DND-41 (cell line): Measurements from ENCODE around the gene QSOX1.

ENCODE experiments used
- ATAC-seq: fragments of 200-7000 bp; cut with Tn5 transposase; 3 replicates; pipeline ENCODE4 v1.9.1; 2021; ENCODE audit warnings: low read depth; ENCODE audit not compliant: insufficient read depth
- DNase-seq: peaks from one replicate; pipeline ENCODE4 v3.0.0-alpha.2; 2020
- H2AFZ ChIP-seq: 2 replicates; pipeline ENCODE4 v1.6.0; 2012; ENCODE audit warnings: low read depth, low read length
- H3K27ac ChIP-seq: 2 replicates; pipeline ENCODE4 v1.5.1; 2012; ENCODE audit warnings: low read length, inconsistent platforms
- H3K27me3 ChIP-seq: fragments of 200-600 bp; sonication (generic); 2 replicates; pipeline ENCODE4 v1.6.0; 2012; ENCODE audit warnings: low read length, mild to moderate bottlenecking, inconsistent platforms; ENCODE audit not compliant: insufficient read depth, poor library complexity
- H3K36me3 ChIP-seq: 2 replicates; pipeline ENCODE4 v1.5.1; 2012; ENCODE audit warnings: low read length, inconsistent platforms; ENCODE audit not compliant: insufficient read depth
- H3K4me1 ChIP-seq: 2 replicates; pipeline ENCODE4 v1.5.1; 2012; ENCODE audit warnings: mild to moderate bottlenecking, low read length; ENCODE audit not compliant: insufficient read depth
- H3K4me2 ChIP-seq: 2 replicates; pipeline ENCODE4 v1.6.0; 2012; ENCODE audit warnings: mild to moderate bottlenecking, moderate library complexity, low read length, inconsistent platforms; ENCODE audit not compliant: insufficient read depth
- H3K4me3 ChIP-seq, 2 experiments: fragments of 200-600 bp in 1 of 2; shearing (Covaris generic) in 1 of 2; 2 replicates each; pipeline ENCODE4 v1.5.1; 2012 to 2016; ENCODE audit warnings: inconsistent platforms in 2 of 2, low read length in 2 of 2, mild to moderate bottlenecking in 2 of 2, low read depth in 1 of 2, moderate library complexity in 1 of 2
- H3K79me2 ChIP-seq: 2 replicates; pipeline ENCODE4 v1.6.0; 2012; ENCODE audit warnings: low read length, inconsistent platforms; ENCODE audit not compliant: insufficient read depth
- H3K9ac ChIP-seq: 2 replicates; pipeline ENCODE4 v1.6.0; 2012; ENCODE audit warnings: low read depth, mild to moderate bottlenecking, inconsistent platforms, low read length, moderate library complexity
- H3K9me3 ChIP-seq: 2 replicates; pipeline ENCODE4 v1.5.1; 2012; ENCODE audit warnings: low read length, moderate library complexity, mild to moderate bottlenecking, inconsistent platforms; ENCODE audit not compliant: insufficient read depth, severe bottlenecking
- H4K20me1 ChIP-seq: 2 replicates; pipeline ENCODE4 v1.6.0; 2012; ENCODE audit warnings: low read length; ENCODE audit not compliant: insufficient read depth
- CTCF ChIP-seq: IDR thresholded peaks from 2 replicates; pipeline ENCODE4 v1.5.1; 2012; ENCODE audit warnings: borderline replicate concordance, low read length, moderate library complexity, mild to moderate bottlenecking; ENCODE audit not compliant: poor library complexity, severe bottlenecking; ENCODE audit errors: extremely low read depth
- EZH2 ChIP-seq: IDR thresholded peaks from 3 replicates; pipeline ENCODE4 v1.6.1; 2012; ENCODE audit warnings: borderline replicate concordance, low read depth, mild to moderate bottlenecking, moderate library complexity, low read length, inconsistent platforms; ENCODE audit not compliant: severe bottlenecking

The QSOX1 gene, protein sequence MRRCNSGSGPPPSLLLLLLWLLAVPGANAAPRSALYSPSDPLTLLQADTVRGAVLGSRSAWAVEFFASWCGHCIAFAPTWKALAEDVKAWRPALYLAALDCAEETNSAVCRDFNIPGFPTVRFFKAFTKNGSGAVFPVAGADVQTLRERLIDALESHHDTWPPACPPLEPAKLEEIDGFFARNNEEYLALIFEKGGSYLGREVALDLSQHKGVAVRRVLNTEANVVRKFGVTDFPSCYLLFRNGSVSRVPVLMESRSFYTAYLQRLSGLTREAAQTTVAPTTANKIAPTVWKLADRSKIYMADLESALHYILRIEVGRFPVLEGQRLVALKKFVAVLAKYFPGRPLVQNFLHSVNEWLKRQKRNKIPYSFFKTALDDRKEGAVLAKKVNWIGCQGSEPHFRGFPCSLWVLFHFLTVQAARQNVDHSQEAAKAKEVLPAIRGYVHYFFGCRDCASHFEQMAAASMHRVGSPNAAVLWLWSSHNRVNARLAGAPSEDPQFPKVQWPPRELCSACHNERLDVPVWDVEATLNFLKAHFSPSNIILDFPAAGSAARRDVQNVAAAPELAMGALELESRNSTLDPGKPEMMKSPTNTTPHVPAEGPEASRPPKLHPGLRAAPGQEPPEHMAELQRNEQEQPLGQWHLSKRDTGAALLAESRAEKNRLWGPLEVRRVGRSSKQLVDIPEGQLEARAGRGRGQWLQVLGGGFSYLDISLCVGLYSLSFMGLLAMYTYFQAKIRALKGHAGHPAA

DNA sequence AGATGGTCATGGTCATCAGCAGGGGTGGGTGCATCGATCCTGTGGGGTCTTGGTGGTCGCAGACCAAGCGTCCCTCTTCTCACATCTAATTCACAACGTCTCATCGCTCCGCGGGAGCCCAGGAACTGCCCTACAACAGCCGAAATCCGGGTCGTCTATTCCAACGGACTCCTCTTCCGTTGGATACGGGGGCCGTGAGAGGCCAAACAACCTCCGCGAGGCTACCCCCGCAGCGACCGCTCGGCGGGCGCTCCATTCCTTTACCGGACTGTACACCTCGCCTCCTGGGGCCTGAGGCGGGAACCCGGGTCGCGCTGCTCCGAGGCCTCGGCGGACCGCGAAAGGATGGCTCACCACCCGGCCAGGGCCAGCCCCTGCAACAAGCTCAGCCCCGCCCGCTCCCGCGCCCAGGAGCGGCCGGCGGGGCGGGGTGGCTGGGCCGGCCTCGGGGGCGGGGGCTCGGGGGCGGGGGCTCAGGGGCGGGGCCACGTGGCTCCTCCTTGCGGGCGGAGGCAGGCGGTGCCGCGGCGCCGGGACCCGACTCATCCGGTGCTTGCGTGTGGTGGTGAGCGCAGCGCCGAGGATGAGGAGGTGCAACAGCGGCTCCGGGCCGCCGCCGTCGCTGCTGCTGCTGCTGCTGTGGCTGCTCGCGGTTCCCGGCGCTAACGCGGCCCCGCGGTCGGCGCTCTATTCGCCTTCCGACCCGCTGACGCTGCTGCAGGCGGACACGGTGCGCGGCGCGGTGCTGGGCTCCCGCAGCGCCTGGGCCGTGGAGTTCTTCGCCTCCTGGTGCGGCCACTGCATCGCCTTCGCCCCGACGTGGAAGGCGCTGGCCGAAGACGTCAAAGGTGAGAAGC, at the start of gene QSOX1:
Gene QSOX1, plus strand, starts transcription at position 545 of the 857 bp plus-strand sequence. Its CDS starts 39 bp downstream, at position 584.
- peak within 1 kb of the TSS; percentile 99 for H3K27ac ChIP-seq
- TF ChIP-seq CTCF = peak; percentile 28
- TF ChIP-seq EZH2 = no peak
- peaks cover 7% of the 10 kb centered on the region for H3K79me2 ChIP-seq
- H3K4me3 ChIP-seq = peak within 1 kb of the TSS; percentile 65 to 90
- H3K4me1 ChIP-seq = peaks cover 34% of the 10 kb centered on the region
- H3K4me2 ChIP-seq = peak within 1 kb of the TSS; percentile 99
- peak within 1 kb of the TSS; percentile 98 for H2AFZ ChIP-seq
- peak within 1 kb of the TSS; percentile 84 for H3K9ac ChIP-seq
- no peaks in the 10 kb centered on the region for H4K20me1 ChIP-seq
- ATAC-seq = peak; percentile 92
- no peaks in the 10 kb centered on the region for H3K27me3 ChIP-seq
- H3K36me3 ChIP-seq = no peaks in the 10 kb centered on the region; the same call in 1 of the 2 replicates
- H3K9me3 ChIP-seq = no peaks in the 10 kb centered on the region
- DNase-seq = peak; percentile 90

DNA sequence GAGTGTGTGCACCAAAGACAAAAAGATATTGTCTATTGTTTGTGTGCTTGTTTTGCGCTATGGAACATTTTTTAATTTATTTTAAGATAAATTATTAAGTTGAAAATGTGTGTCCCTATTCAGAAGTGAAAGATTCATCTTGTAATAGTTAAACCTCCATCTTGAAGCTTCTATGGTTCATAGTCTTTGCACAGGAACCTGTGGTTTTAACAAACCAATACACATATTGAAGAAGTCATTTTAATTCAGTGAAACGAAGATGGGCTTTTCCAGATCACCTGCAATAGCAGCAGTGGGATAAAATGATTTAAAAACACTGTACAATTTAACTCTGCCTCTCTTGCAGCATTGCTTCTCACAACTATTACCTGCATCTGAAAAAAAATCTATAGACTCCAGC, 42.6 kb upstream of the QSOX1 start:
- no peaks in the 10 kb centered on the region for H4K20me1 ChIP-seq
- ATAC-seq (no peak), DNase-seq (no peak)
- H3K79me2 ChIP-seq = no peaks in the 10 kb centered on the region
- H3K4me2 ChIP-seq = no peak overlapping the region
- no peak overlapping the region for H3K9ac ChIP-seq
- H2AFZ ChIP-seq = no peak overlapping the region
- H3K27ac ChIP-seq = no peak overlapping the region
- TF ChIP-seq CTCF (no peak), EZH2 (no peak)
- H3K9me3 ChIP-seq = no peaks in the 10 kb centered on the region
- peaks cover 56% of the 10 kb centered on the region for H3K36me3 ChIP-seq
- H3K4me1 ChIP-seq = no peaks in the 10 kb centered on the region
- no peaks in the 10 kb centered on the region for H3K27me3 ChIP-seq
- no peak overlapping the region for H3K4me3 ChIP-seq

GRCh38 chr1:180112984-180113647, 41.6 kb upstream of the QSOX1 start:
- Histone ChIP-seq H3K79me2 (no peaks in the 10 kb centered on the region), H3K36me3 (peaks cover 51% of the 10 kb centered on the region), H2AFZ (no peak overlapping the region), H3K4me3 (no peak overlapping the region), H3K27ac (no peak overlapping the region), H3K27me3 (no peaks in the 10 kb centered on the region), H3K4me1 (no peaks in the 10 kb centered on the region), H3K4me2 (no peak overlapping the region), H4K20me1 (no peaks in the 10 kb centered on the region), H3K9ac (no peak overlapping the region), H3K9me3 (no peaks in the 10 kb centered on the region)
- DNase-seq (no peak), ATAC-seq (no peak)
- TF ChIP-seq CTCF = no peak
- no peak for TF ChIP-seq EZH2
